ENCODE results near the gene IPO4. TPM values are rescaled to one million over a fixed set of nuclear protein-coding genes. Genes with fewer than 3 reads are reported as not detected.

Gene IPO4
- total and polyA plus RNA-seq, 9 donors: 5.6 to 50.9 (median 33.5) TPM

- no peak overlapping the region for H3K27ac ChIP-seq
- peaks cover 9% of the 10 kb centered on the region for H3K4me1 ChIP-seq (ENCODE audit: insufficient read depth)
Observed at GRCh38 chr14:24236689-24237462, 48.3 kb upstream of the IPO4 start.

GRCh38 chr14:24235804-24236688 lies 47.4 kb upstream of the IPO4 start:
- WGBS, 3 donors: 88% methylated on average over 5 of the region's 5 CpGs
- Histone ChIP-seq H3K36me3 (no peaks in the 10 kb centered on the region), H3K27ac (no peak overlapping the region), H3K4me1 (ENCODE audit: insufficient read depth) (peaks cover 9% of the 10 kb centered on the region), H3K27me3 (no peaks in the 10 kb centered on the region), H3K4me3 (no peak overlapping the region), H3K9me3 (no peaks in the 10 kb centered on the region)
- intact Hi-C loops (cut with DNase I): no loop called here
- no peak for TF ChIP-seq EP300 (IDR thresholded peaks at IDR 0.05)
- no peak for TF ChIP-seq CTCF (IDR thresholded peaks at IDR 0.05)
- no peak for TF ChIP-seq POLR2A (IDR thresholded peaks at IDR 0.05)
- no peak for DNase-seq

More at GRCh38 chr14:24236689-24237462, 48.3 kb upstream of the IPO4 start:
- intact Hi-C loops (cut with DNase I): no loop called here
- no peak for TF ChIP-seq POLR2A (IDR thresholded peaks at IDR 0.05)
- no peak for TF ChIP-seq EP300 (IDR thresholded peaks at IDR 0.05)
- TF ChIP-seq CTCF (IDR thresholded peaks at IDR 0.05): no peak
- Histone ChIP-seq H3K36me3 (no peaks in the 10 kb centered on the region), H3K9me3 (no peaks in the 10 kb centered on the region), H3K27me3 (no peaks in the 10 kb centered on the region), H3K4me3 (no peak overlapping the region)
- DNase-seq: no peak
- 88 to 93% (median 92%) methylated on average over 6 of the region's 6 CpGs for WGBS, 3 donors

- H3K27ac ChIP-seq: no peak overlapping the region
- TF ChIP-seq EP300 (IDR thresholded peaks at IDR 0.05): no peak
- no peak for TF ChIP-seq CTCF (IDR thresholded peaks at IDR 0.05)
- no peak for TF ChIP-seq POLR2A (IDR thresholded peaks at IDR 0.05)
- intact Hi-C loops (cut with DNase I): loop anchor here in 1 of 4 donors (5.0 kb wide), 1 partner anchor 208 kb away; the partner anchor contains the start of gene SDR39U1
- no peaks in the 10 kb centered on the region for H3K36me3 ChIP-seq
- H3K4me1 ChIP-seq (ENCODE audit: insufficient read depth): peaks cover 8% of the 10 kb centered on the region
- no peak overlapping the region for H3K4me3 ChIP-seq
- H3K27me3 ChIP-seq: no peaks in the 10 kb centered on the region
- DNase-seq: no peak
- H3K9me3 ChIP-seq: no peaks in the 10 kb centered on the region
- 86 to 90% (median 86%) methylated on average over 3 of the region's 3 CpGs for WGBS, 3 donors
Observed at GRCh38 chr14:24234095-24235005, 45.7 kb upstream of the IPO4 start.

GRCh38 chr14:24233538-24233866 lies 44.9 kb upstream of the IPO4 start:
- Histone ChIP-seq H3K4me1 (ENCODE audit: insufficient read depth) (peaks cover 8% of the 10 kb centered on the region), H3K4me3 (peak overlapping the region; percentile 84), H3K27me3 (no peaks in the 10 kb centered on the region), H3K9me3 (no peaks in the 10 kb centered on the region), H3K27ac (peak overlapping the region in 1 of 2 donors; percentile 74), H3K36me3 (no peaks in the 10 kb centered on the region)
- TF ChIP-seq CTCF (IDR thresholded peaks at IDR 0.05): no peak
- no peak for TF ChIP-seq POLR2A (IDR thresholded peaks at IDR 0.05)
- TF ChIP-seq EP300 (IDR thresholded peaks at IDR 0.05): no peak
- DNase-seq: no peak
- WGBS, 3 donors: 61 to 76% (median 70%) methylated on average over 2 of the region's 2 CpGs
- intact Hi-C loops (cut with DNase I): loop anchor here in 1 of 4 donors (5.0 kb wide), 1 partner anchor 209 kb away; the partner anchor contains the start of gene SDR39U1

Measured in ovary (tissue), 9 donors.